Thyroid gland (tissue), 4 donors: ENCODE data around the gene PAFAH2. TPM values are rescaled to one million over a fixed set of nuclear protein-coding genes. Genes with fewer than 3 reads are reported as not detected.

Experiments
- DNase-seq, 2 donors: peaks; one replicate each; pipeline ENCODE4 v3.0.0-alpha.2; 2019
- H3K27ac ChIP-seq, 3 donors: fragments of 200-600 bp; sonication (generic); 1 replicate in 2 of 3; 2 replicates in 1 of 3; pipeline ENCODE4 v1.5.1; 2016 to 2019; ENCODE audit warnings: mild to moderate bottlenecking in 1 of 3, moderate library complexity in 1 of 3
- H3K27me3 ChIP-seq: fragments of 200-600 bp; sonication (generic); one replicate; pipeline ENCODE4 v1.5.1; 2019
- H3K36me3 ChIP-seq, 2 donors: fragments of 200-600 bp; sonication (generic); one replicate each; pipeline ENCODE4 v1.5.1; 2016 to 2019
- H3K4me1 ChIP-seq, 2 donors: fragments of 200-600 bp; sonication (generic); one replicate each; pipeline ENCODE4 v1.5.1; 2017 to 2019
- H3K4me3 ChIP-seq, 3 donors: fragments of 200-600 bp; sonication (generic); replicated peaks in 1 of 3; 1 replicate in 2 of 3; 2 replicates in 1 of 3; pipeline ENCODE4 v1.5.1; 2016; ENCODE audit warnings: mild to moderate bottlenecking in 1 of 3
- H3K9me3 ChIP-seq: fragments of 200-600 bp; sonication (generic); one replicate; pipeline ENCODE4 v1.5.1; 2017
- POLR2A ChIP-seq, 2 donors: fragments of 450-650 bp; IDR thresholded peaks; one replicate each; pipeline ENCODE4 v1.6.1; 2017; ENCODE audit warnings: antibody characterized with exemption in 2 of 2, mild to moderate bottlenecking in 2 of 2, moderate library complexity in 1 of 2
- WGBS, 2 donors: methylation state at CpG; one replicate each; pipeline ENCODE4 v1.1.5; 2017; 5-methylcytosine and 5-hydroxymethylcytosine counted together
- intact Hi-C: fragments of 100-400 bp; cut with DNase I; formaldehyde crosslinking; loops from one replicate; pipeline ENCODE4 v1.15.1; 2023
- total RNA-seq, 4 donors: library from RNA; depleted of rRNA; stranded (reverse); fragments of >200 nt; gene quantifications; one replicate each; pipeline ENCODE4 v1.2.3, GENCODE V29; 2016
- TF ChIP-seq, protein P1 (sequence below), 6 experiments: fragments of 200-600 bp in 3 of 6; fragments of 450-650 bp in 3 of 6; sonication (generic) in 3 of 6; IDR thresholded peaks; one replicate each; pipeline ENCODE4 v1.5.1; 2016 to 2019; ENCODE audit warnings: antibody characterized with exemption in 6 of 6, mild to moderate bottlenecking in 2 of 6, inconsistent platforms in 1 of 6, moderate library complexity in 1 of 6

PAFAH2 gene
- total RNA-seq, 4 donors from 2014 or later, result 22.5 to 35.4 (median 30.7) TPM

- Histone ChIP-seq H3K4me3 (no peak overlapping the region), H3K27me3 (no peaks in the 10 kb centered on the region), H3K4me1 (peaks cover 0 to 10% of the 10 kb centered on the region in 2 donors), H3K36me3 (no peaks in the 10 kb centered on the region), H3K27ac (no peak overlapping the region), H3K9me3 (no peaks in the 10 kb centered on the region)
- no peak for TF ChIP-seq POLR2A (IDR thresholded peaks at IDR 0.05)
- TF ChIP-seq, protein P1, sequence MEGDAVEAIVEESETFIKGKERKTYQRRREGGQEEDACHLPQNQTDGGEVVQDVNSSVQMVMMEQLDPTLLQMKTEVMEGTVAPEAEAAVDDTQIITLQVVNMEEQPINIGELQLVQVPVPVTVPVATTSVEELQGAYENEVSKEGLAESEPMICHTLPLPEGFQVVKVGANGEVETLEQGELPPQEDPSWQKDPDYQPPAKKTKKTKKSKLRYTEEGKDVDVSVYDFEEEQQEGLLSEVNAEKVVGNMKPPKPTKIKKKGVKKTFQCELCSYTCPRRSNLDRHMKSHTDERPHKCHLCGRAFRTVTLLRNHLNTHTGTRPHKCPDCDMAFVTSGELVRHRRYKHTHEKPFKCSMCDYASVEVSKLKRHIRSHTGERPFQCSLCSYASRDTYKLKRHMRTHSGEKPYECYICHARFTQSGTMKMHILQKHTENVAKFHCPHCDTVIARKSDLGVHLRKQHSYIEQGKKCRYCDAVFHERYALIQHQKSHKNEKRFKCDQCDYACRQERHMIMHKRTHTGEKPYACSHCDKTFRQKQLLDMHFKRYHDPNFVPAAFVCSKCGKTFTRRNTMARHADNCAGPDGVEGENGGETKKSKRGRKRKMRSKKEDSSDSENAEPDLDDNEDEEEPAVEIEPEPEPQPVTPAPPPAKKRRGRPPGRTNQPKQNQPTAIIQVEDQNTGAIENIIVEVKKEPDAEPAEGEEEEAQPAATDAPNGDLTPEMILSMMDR (IDR thresholded peaks at IDR 0.05), result no peak
- intact Hi-C loops, result no loop called here
- 71 to 75% methylated on average over 9 to 11 of the region's 13 CpGs for WGBS, 2 donors
- DNase-seq, result no peak
Observed at GRCh38 chr1:25926731-25927496, 70.9 kb downstream of the PAFAH2 start.

DNA sequence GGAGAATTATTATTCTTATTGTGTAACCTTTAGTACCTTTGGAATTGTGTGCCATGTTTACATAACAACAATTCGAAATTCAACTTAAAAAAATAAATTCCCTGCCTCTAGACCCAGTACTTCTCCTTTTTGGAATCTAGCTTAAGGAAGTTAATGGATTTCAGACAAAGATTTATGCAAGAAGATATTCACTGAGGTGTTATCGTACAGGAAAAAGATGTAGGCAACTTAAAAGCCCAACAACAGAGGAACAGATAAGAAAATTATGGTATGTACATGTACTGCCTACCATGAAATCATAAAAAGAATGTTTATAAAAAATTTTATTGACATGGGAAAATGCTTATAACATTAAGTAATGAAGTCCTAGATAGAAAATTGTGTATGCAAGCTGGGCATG lies 73.4 kb downstream of the PAFAH2 start:
- Histone ChIP-seq H3K36me3 (no peaks in the 10 kb centered on the region), H3K27me3 (no peaks in the 10 kb centered on the region), H3K4me3 (no peak overlapping the region), H3K27ac (no peak overlapping the region), H3K9me3 (no peaks in the 10 kb centered on the region), H3K4me1 (peaks cover 0 to 10% of the 10 kb centered on the region in 2 donors)
- intact Hi-C loops, result no loop called here
- TF ChIP-seq POLR2A (IDR thresholded peaks at IDR 0.05), result no peak
- TF ChIP-seq, protein P1 (IDR thresholded peaks at IDR 0.05), result no peak
- 78 to 86% methylated on average over 2 of the region's 2 CpGs for WGBS, 2 donors
- DNase-seq, result no peak

DNA sequence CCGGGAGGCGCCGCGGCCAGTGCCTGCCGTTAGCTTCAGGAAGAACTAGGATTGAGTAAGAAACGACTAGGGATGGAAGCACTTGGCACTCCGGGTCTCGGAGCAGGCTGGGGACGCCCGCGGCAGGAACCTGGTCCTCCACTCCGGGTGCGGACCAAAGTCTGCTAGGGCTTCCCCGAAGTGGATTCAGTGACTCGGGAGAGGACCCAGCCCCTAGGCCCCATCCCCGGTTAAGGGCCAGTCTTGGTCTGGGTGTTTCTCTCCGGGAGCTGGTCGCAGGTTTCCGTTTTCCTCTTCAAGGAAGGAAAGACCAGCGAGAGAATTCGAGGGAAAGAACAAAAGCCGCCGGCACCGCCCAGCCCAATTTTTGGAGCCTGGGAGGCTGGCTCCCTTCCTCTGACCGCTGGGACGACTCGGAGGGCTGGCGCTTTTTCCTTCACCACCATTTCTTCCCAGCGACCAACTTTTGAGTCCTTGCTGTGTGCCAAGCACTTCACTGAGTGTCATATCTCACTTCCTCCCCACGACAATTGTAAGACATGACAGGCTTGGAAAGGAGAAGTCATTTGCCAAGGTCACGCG lies 74.8 kb downstream of the PAFAH2 start:
- TF ChIP-seq POLR2A (IDR thresholded peaks at IDR 0.05), result no peak
- TF ChIP-seq, protein P1 (IDR thresholded peaks at IDR 0.05), result no peak

DNA sequence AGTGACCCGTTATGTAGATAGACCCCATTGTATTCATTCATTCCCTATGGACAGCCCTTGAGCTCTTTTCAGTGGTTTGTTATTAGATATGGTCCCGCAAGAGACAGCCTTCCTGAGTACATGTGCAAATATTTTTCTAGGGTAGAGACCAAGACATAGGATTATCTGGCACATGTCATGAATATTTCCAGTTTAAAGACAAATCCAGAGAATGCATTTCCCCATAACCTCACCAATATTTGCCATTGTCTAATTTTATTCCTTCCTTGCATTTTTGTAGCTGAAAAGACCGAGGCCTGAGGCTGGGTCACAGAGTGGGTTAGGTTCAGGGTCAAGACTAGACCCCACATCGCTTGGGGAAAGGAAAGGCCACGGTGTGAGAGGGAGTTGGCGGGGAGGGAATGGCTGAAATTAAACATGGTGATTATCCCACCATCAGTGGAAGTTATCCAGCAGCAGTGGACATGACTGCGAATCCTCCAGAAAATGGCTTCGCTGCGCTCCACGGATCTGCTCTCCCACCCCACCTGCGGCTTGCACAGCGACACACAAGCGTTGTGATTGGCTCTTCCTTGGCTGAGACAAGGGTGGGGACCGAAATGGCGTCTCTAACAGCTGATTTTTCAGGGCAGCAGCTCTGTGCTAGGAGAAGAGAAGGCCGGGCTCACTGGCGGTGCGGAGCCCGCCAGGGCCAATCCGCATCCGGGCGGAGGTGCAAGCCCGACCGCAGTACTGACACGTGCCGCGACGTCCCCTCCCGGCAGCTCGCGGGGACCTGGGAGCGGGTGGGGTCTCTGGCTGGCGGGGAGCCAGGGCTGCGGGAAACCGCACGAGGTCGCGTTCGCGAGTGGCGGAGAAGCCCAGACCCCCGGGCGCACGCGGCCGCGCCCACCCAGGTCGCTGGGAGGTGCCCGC lies 75.5 kb downstream of the PAFAH2 start:
- peak overlapping the region; percentile 36 to 68 (median 47) for H3K27ac ChIP-seq
- peaks cover 0 to 10% of the 10 kb centered on the region in 2 donors for H3K4me1 ChIP-seq
- H3K36me3 ChIP-seq, result no peaks in the 10 kb centered on the region
- H3K27me3 ChIP-seq, result no peaks in the 10 kb centered on the region
- intact Hi-C loops, result no loop called here
- 20 to 21% methylated on average over 19 to 20 of the region's 49 CpGs for WGBS, 2 donors
- H3K4me3 ChIP-seq, result peak overlapping the region; percentile 43 to 74 (median 62)
- no peaks in the 10 kb centered on the region for H3K9me3 ChIP-seq
- TF ChIP-seq, protein P1 (IDR thresholded peaks at IDR 0.05), result no peak
- TF ChIP-seq POLR2A (IDR thresholded peaks at IDR 0.05), result no peak
- DNase-seq, result peak; percentile 26 to 28

More for the DNA sequence above, 74.8 kb downstream of the PAFAH2 start:
- peak overlapping the region; percentile 43 to 74 (median 62) for H3K4me3 ChIP-seq
- intact Hi-C loops, result no loop called here
- no peaks in the 10 kb centered on the region for H3K36me3 ChIP-seq
- H3K9me3 ChIP-seq, result no peaks in the 10 kb centered on the region
- WGBS, 2 donors, result 2% methylated on average over 17 to 25 of the region's 32 CpGs
- DNase-seq, result peak; percentile 19 to 20
- H3K4me1 ChIP-seq, result peaks cover 0 to 10% of the 10 kb centered on the region in 2 donors
- H3K27ac ChIP-seq, result peak overlapping the region; percentile 36 to 68 (median 47)
- no peaks in the 10 kb centered on the region for H3K27me3 ChIP-seq
